ENCODE results near the gene NDUFS7.

The NDUFS7 gene

DNA sequence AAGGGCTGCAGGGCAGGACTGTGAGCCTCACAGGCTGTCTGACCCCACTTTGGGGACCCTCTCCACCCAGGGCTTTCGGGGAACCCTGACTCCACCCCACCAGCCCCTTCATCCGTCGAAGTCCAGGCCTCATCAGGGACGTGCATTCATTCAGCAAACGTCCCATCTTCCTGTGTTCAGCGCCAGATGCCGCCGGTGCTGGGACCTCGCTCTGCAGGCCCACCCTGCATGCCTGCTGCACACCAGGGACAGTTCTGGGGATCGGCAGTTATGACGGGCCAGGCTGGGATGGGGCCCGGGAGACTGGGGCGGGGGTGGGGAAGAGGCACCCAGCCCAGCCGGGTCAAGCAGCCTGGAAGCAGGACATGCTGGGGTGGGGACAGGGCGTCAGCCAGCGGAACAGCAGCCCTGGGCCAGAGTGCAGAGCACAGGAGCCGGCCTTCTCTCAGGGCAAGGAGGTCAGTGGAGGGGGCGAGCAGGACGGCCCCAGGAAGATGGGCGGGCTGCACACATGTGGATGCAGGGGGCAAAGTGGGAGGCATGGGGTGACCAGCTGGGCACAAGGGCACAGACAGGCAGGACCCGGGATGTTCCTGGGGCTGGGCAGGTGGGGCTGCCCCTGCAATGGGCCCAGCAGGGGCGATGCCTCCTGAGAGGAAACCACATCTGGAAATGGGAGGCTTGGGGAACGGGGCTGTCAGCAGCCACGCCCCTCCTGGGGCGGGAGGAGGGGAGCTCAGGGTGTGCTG, 12.5 kb downstream of the NDUFS7 start:
- TF ChIP-seq, protein P1, sequence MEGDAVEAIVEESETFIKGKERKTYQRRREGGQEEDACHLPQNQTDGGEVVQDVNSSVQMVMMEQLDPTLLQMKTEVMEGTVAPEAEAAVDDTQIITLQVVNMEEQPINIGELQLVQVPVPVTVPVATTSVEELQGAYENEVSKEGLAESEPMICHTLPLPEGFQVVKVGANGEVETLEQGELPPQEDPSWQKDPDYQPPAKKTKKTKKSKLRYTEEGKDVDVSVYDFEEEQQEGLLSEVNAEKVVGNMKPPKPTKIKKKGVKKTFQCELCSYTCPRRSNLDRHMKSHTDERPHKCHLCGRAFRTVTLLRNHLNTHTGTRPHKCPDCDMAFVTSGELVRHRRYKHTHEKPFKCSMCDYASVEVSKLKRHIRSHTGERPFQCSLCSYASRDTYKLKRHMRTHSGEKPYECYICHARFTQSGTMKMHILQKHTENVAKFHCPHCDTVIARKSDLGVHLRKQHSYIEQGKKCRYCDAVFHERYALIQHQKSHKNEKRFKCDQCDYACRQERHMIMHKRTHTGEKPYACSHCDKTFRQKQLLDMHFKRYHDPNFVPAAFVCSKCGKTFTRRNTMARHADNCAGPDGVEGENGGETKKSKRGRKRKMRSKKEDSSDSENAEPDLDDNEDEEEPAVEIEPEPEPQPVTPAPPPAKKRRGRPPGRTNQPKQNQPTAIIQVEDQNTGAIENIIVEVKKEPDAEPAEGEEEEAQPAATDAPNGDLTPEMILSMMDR (IDR thresholded peaks at IDR 0.05), result no peak

DNA sequence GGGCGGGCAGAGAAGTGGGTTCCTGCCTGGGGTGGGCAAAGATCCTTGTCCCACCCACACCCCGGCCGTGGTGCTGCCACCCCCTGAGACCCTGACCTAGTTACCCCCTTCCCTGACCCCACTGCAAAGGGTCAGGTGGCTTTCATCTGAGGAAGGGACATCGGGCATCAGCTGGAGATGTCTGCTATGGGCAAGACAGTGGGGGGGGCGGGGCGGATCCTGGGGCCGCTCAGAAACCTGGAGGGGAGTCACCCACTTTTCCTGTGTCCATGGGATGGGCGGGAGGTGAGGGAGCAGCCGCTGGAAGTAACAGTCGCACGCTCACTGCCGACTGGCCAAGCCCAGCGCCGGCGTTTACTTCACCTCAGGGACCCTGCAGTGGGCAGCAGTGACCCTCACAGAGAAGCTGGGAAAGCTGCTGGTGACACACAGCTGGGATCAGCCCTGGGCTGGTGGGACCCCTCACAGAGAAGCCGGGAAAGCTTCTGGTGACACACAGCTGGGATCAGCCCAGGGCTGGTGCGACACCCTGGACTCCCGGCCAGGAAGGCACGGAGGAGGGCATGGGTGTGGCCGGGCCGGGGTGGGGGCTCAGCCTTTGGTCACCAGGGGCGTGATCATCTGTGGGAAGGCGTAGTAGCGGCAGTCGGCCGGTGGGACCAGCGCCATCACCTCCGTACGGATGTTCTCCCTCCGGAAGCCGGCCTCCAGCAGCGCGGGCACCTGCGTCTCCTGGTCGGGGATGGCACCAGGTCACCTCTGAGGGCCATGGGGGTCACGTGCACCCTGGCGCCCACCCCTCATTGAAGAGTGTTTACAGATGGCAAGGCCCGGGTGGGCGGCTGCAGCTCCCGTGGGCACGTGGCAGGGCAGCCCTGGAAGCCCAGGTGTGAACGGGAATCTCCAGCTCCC, 13.3 kb downstream of the NDUFS7 start:
- TF ChIP-seq, protein P1 (IDR thresholded peaks at IDR 0.05), result no peak

DNA sequence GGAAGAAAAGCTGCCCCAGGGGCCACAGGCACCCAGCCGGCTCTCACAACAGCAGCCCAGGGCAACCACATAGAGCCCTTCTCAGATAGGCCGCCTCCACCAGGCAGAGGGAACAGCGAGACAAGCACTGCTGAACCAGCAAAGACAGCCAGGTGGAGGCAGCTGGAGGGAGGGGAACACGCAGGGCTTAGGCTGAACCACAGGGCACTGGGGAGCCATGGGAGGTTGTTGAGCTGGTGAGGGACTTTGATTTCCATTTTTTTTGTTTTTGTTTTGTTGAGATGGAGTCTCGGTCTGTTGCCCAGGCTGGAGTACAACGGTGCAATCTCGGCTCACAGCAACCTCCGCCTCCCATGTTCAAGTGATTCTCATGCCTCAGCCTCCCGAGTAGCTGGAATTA, 14.1 kb downstream of the NDUFS7 start:
- TF ChIP-seq, protein P1 (IDR thresholded peaks at IDR 0.05), result no peak

DNA sequence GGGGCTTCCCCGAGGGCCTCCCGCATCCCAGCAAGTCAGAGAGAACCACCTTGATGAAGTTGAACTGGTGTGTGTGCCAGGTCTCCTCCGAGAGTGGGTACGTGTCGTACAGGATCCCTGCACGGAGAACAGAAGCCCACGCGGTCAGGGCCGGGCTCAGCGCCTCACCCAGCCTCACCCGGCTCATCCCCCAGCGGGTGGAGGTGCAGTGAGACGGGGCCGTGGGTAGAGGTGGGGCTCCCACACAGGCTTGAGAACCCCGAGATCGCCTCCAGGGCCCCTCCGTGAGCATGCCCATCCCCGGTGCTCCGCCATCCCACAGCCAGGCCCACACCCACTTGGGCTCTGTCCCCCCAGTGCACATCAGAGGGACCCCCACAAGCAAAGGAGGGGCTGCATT, 15.4 kb downstream of the NDUFS7 start:
- TF ChIP-seq, protein P1 (IDR thresholded peaks at IDR 0.05), result no peak

DNA sequence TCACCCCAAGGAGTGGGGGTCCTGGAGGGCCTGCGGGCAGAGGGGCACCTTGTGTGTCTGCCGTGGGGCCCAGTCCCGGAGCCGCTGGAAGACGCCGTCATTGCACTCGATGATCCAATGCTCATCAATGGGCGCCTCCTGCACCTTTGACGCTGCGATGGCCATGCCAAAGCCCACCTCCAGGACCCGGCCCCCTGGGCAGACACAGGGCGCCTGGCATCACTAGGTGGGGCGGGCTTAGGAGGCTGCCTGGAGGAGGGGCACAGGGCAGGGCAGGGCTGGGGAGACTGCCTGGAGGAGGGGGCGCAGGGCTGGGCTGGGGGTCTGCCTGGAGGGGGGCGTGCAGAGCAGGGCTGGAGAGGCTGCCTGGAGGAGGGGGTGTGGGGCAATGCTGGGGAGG, 16.0 kb downstream of the NDUFS7 start:
- TF ChIP-seq, protein P1 (IDR thresholded peaks at IDR 0.05), result no peak

DNA sequence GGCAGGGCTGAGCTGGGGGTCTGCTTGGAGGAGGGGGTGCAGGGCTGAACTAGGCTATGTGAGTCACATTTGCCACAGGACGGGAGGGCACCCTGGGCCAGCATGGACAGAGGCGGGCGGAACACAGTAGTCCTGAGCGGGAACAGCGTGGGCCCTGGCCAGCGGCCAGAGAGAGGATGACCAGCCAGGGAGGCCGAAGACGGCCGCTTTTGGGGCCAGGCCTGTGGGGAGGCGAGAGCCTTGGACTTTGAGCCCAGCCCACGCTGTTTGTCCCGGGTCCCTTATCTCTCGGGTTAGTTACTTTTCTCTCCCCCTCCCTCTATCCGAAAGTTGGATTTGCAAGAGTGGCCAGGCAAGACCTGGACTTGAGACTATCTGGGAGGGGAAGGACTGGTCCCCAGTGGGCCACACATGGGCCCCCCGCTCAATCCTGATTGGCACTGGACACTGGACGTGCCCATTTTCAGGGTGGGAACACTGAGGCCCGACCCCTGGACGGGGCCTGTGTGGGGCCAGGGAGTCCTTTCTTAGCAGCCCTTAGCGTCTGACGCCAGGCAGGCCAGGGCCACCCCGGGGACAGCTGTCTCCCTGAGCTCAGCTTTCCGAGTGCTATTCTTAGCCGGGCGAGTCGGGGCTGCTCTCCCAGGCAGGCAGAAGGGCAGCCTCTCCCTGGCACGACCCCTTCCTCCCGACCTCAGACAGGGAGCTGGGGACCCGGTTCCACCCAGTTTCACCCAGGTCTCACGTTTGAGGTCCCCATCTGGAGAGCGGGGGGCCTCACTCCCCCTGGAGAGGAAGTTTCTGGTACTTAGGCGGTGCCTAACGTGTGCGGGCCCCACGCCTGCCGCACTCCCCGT, 16.8 kb downstream of the NDUFS7 start:
- TF ChIP-seq, protein P1 (IDR thresholded peaks at IDR 0.05), result no peak

Data from LNCAP (cell line).